Epithelial cell of umbilical artery (primary cell): ENCODE data around the gene ZIM2. TPM values are rescaled to one million over a fixed set of nuclear protein-coding genes. Genes with fewer than 3 reads are reported as not detected.

Experiments
- total RNA-seq: library from RNA; depleted of rRNA; stranded (reverse); fragments of >200 nt; gene quantifications from 2 replicates; pipeline ENCODE4 v1.2.3, GENCODE V29; 2014

Gene ZIM2
- not detected in 2 replicates for total RNA-seq

DNA sequence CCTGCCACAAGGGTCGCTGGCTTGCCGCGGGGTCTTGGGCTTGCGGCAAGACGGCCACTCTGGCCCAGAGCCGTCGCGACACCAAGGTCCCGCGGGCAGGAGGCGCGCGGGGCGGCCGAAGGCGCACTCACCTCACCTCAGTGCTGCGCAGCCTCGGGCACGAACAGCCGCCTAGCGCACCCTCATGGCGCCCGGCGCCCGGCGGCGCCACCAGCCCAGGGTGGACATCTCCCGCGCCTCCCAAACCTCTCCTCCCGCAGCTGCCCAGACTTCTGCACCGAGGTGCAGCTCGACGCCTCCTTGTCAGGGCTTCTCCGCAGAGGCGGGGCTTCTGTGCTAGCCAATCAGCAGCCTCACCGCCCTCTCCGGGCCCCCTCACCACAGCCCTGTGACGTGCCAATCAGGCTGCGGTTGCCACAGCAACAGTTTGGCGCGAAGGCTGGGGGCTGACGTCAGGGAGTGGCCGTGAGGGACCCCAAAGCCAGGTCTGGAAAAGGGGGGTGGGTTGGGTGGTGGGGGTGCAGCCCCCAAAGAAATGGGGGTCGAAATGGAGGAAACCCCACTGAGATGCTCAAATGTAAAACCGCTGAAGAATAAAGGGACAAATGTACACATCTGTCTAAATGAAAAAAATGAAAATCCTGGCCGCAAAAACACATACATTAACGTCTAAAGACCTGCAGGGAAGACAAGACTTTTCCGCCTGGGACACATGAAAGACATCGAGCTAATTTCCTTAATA is at the start of gene ZIM2, which contains the start of gene PEG3:
ZIM2 (minus strand) TSS at position 276 of the 742 bp plus-strand sequence. CDS start 16,449 bp downstream, outside the sequence.
PEG3 (minus strand) TSS at position 276 of the 742 bp plus-strand sequence. CDS start 16,071 bp downstream, outside the sequence.

Other genes with a start within 250 kb of the ZIM2 start
- 7.3 and 9.4 TPM in 2 replicates for gene ZNF71, start 245.4 kb downstream of the ZIM2 start, total RNA-seq
- gene SMIM17, start 197.6 kb downstream of the ZIM2 start, total RNA-seq = 0.32 TPM in 1 of 2 replicates, not detected in the other
- under 0.01 and 0.15 TPM in 2 replicates for gene ZNF835, start 169.0 kb downstream of the ZIM2 start, total RNA-seq
- gene PEG3, start within 50 bp of the ZIM2 start, total RNA-seq = 0.32 TPM in 1 of 2 replicates, not detected in the other